Transverse colon (tissue), 4 donors: ENCODE measurements around the gene HOXB7. TPM values are rescaled to one million over a fixed set of nuclear protein-coding genes. Genes with fewer than 3 reads are reported as not detected.

Source experiments
- DNase-seq: peaks from one replicate; pipeline ENCODE4 v3.0.0-alpha.2; 2019
- H3K27ac ChIP-seq, 4 donors: fragments of 200-600 bp; sonication (generic); 2 replicates each; pipeline ENCODE4 v1.5.1; 2016 to 2018; ENCODE audit warnings: inconsistent platforms in 4 of 4
- H3K27me3 ChIP-seq: fragments of 200-600 bp; sonication (generic); 2 replicates; pipeline ENCODE4 v1.5.1; 2017; ENCODE audit warnings: inconsistent platforms
- H3K36me3 ChIP-seq, 4 donors: fragments of 200-600 bp; sonication (generic); 2 replicates each; pipeline ENCODE4 v1.5.1; 2017 to 2019; ENCODE audit warnings: inconsistent platforms in 4 of 4
- H3K4me1 ChIP-seq, 4 donors: fragments of 200-600 bp; sonication (generic); 2 replicates each; pipeline ENCODE4 v1.5.1; 2017 to 2020; ENCODE audit warnings: inconsistent platforms in 4 of 4
- H3K4me3 ChIP-seq, 4 donors: fragments of 200-600 bp; sonication (generic); 1 replicate in 1 of 4; 2 replicates in 3 of 4; pipeline versions ENCODE4 v1.5.1 to v1.6.1; 2017 to 2019; ENCODE audit warnings: inconsistent platforms in 4 of 4
- H3K9me3 ChIP-seq, 2 donors: fragments of 200-600 bp; sonication (generic); 2 replicates each; pipeline ENCODE4 v1.5.1; 2017 to 2019; ENCODE audit warnings: inconsistent platforms in 2 of 2
- CTCF ChIP-seq, 5 experiments: fragments of 200-600 bp in 3 of 5; fragments of 450-650 bp in 2 of 5; sonication (generic) in 3 of 5; IDR thresholded peaks; 1 replicate in 2 of 5; 2 replicates in 3 of 5; pipeline ENCODE4 v1.5.1; 2016 to 2017; ENCODE audit warnings: antibody characterized with exemption in 5 of 5, inconsistent platforms in 3 of 5, mild to moderate bottlenecking in 2 of 5, moderate library complexity in 1 of 5
- EP300 ChIP-seq: sonication (generic); formaldehyde crosslinking; IDR thresholded peaks from one replicate; pipeline ENCODE4 v1.6.1; 2017; ENCODE audit warnings: antibody characterized with exemption, low read depth
- POLR2A ChIP-seq: fragments of 450-650 bp; IDR thresholded peaks from one replicate; pipeline ENCODE4 v1.6.1; 2016; ENCODE audit warnings: antibody characterized with exemption, mild to moderate bottlenecking, moderate library complexity
- POLR2AphosphoS5 ChIP-seq, 3 donors: sonication (generic); formaldehyde crosslinking; IDR thresholded peaks; one replicate each; pipeline ENCODE4 v1.6.1; 2016; ENCODE audit warnings: antibody characterized with exemption in 3 of 3
- WGBS, 2 donors: methylation state at CpG; one replicate each; pipeline ENCODE4 v1.1.5; 2018; ENCODE audit warnings: low coverage in 1 of 2; 5-methylcytosine and 5-hydroxymethylcytosine counted together
- in situ Hi-C, 4 donors: fragments of 200-750 bp; cut with MboI; loops; one replicate each; pipeline versions ENCODE4 v1.15.0 to v1.15.1; 2017; ENCODE audit warnings: low sequenced_read_pairs in 3 of 4, low pct_ligation_motif_present in 1 of 4, low pct_unique_long_range_greater_than_20kb in 1 of 4
- intact Hi-C: fragments of 100-400 bp; cut with DNase I; formaldehyde crosslinking; loops from one replicate; pipeline ENCODE4 v1.15.1; 2023; ENCODE audit warnings: low total_unique reads
- total RNA-seq, 4 donors: library from RNA; depleted of rRNA; stranded (reverse); fragments of >200 nt; gene quantifications; one replicate each; pipeline ENCODE4 v1.1.0, GENCODE V29; 2016

The HOXB7 gene
- total RNA-seq, 4 donors from 2014 or later, result 11.2 to 20.9 (median 16.7) TPM; not detected in 1

GRCh38 chr17:48593126-48593829 is 17.5 kb downstream of the HOXB7 start, which contains the start of gene HOXB5:
Gene HOXB5, minus strand, starts transcription at chr17:48593779. Its CDS starts 97 bp downstream, at chr17:48593682.
- TF ChIP-seq CTCF (IDR thresholded peaks at IDR 0.05) (no peak), POLR2AphosphoS5 (IDR thresholded peaks at IDR 0.05) (no peak), EP300 (no peak), POLR2A (no peak)
- Histone ChIP-seq H3K27ac (peak within 1 kb of the TSS; percentile 89 to 95 (median 92)), H3K9me3 (no peaks in the 10 kb centered on the region), H3K4me3 (peak within 1 kb of the TSS; percentile 31 to 64 (median 39)), H3K4me1 (peaks cover 4 to 80% (median 32%) of the 10 kb centered on the region in 4 donors), H3K27me3 (peaks cover 5% of the 10 kb centered on the region), H3K36me3 (peaks cover 0 to 5% (median 0%) of the 10 kb centered on the region in 4 donors)
- WGBS, 2 donors, result 45% methylated on average over 40 of the region's 50 CpGs; no CpG with 5 or more reads in 1 of the 2 donors
- in situ Hi-C loops, result loop anchor here in 2 of 4 donors (5.0 to 10.0 kb wide), 3 partner anchors 98 to 248 kb away; no protein-coding TSS in a partner anchor
- intact Hi-C loops, result no loop called here
- no peak for DNase-seq

GRCh38 chr17:48592577-48592976 is 18.2 kb downstream of the HOXB7 start:
- H3K4me3 ChIP-seq, result peak overlapping the region; percentile 31 to 64 (median 39)
- 24 to 54% methylated on average over 14 of the region's 14 CpGs for WGBS, 2 donors
- peak overlapping the region; percentile 89 to 95 (median 92) for H3K27ac ChIP-seq
- TF ChIP-seq EP300, result no peak
- TF ChIP-seq POLR2AphosphoS5 (IDR thresholded peaks at IDR 0.05), result no peak
- TF ChIP-seq CTCF (IDR thresholded peaks at IDR 0.05), result no peak
- TF ChIP-seq POLR2A, result no peak
- H3K9me3 ChIP-seq, result no peaks in the 10 kb centered on the region
- in situ Hi-C loops (loop anchor here in 2 of 4 donors (5.0 to 10.0 kb wide), 3 partner anchors 98 to 248 kb away; no protein-coding TSS in a partner anchor), intact Hi-C loops (no loop called here)
- peaks cover 4 to 83% (median 30%) of the 10 kb centered on the region in 4 donors for H3K4me1 ChIP-seq
- DNase-seq, result no peak
- peaks cover 0 to 5% (median 0%) of the 10 kb centered on the region in 4 donors for H3K36me3 ChIP-seq
- H3K27me3 ChIP-seq, result peaks cover 5% of the 10 kb centered on the region

- Histone ChIP-seq H3K4me3 (peak overlapping the region; percentile 31 to 64 (median 39)), H3K4me1 (peaks cover 0 to 83% (median 30%) of the 10 kb centered on the region in 4 donors), H3K36me3 (peaks cover 0 to 5% (median 0%) of the 10 kb centered on the region in 4 donors), H3K27ac (peak overlapping the region; percentile 89 to 95 (median 92)), H3K27me3 (peaks cover 5% of the 10 kb centered on the region), H3K9me3 (no peaks in the 10 kb centered on the region)
- in situ Hi-C loops (loop anchor here in 2 of 4 donors (5.0 to 10.0 kb wide), 3 partner anchors 97 to 247 kb away; no protein-coding TSS in a partner anchor), intact Hi-C loops (no loop called here)
- 35 to 51% methylated on average over 9 to 33 of the region's 33 CpGs for WGBS, 2 donors
- no peak for DNase-seq
- no peak for TF ChIP-seq POLR2AphosphoS5 (IDR thresholded peaks at IDR 0.05)
- TF ChIP-seq POLR2A, result no peak
- no peak for TF ChIP-seq EP300
These were observed 18.7 kb downstream of the HOXB7 start for GRCh38 chr17:48592057-48592514.

- Histone ChIP-seq H3K4me1 (peaks cover 0 to 83% (median 32%) of the 10 kb centered on the region in 4 donors), H3K27ac (peak overlapping the region; percentile 89 to 95 (median 92)), H3K27me3 (peaks cover 5% of the 10 kb centered on the region), H3K36me3 (peaks cover 0 to 5% (median 0%) of the 10 kb centered on the region in 4 donors), H3K9me3 (no peaks in the 10 kb centered on the region), H3K4me3 (peak overlapping the region; percentile 4 to 64 (median 37))
- no peak for DNase-seq
- TF ChIP-seq POLR2A (no peak), CTCF (IDR thresholded peaks at IDR 0.05) (no peak), POLR2AphosphoS5 (IDR thresholded peaks at IDR 0.05) (no peak), EP300 (no peak)
- 59 to 63% methylated on average over 4 to 10 of the region's 10 CpGs for WGBS, 2 donors
- intact Hi-C loops (no loop called here), in situ Hi-C loops (loop anchor here in 2 of 4 donors (5.0 to 10.0 kb wide), 3 partner anchors 97 to 247 kb away; no protein-coding TSS in a partner anchor)
These were observed 19.4 kb downstream of the HOXB7 start for GRCh38 chr17:48591255-48592056.
